OCI-M1 (cell line): ENCODE measurements around the gene LOXL3.

Experiments used
- DNase-seq: peaks from one replicate; lab custom pipeline; 2025; lab: John Stamatoyannopoulos, UW

Gene LOXL3

DNA sequence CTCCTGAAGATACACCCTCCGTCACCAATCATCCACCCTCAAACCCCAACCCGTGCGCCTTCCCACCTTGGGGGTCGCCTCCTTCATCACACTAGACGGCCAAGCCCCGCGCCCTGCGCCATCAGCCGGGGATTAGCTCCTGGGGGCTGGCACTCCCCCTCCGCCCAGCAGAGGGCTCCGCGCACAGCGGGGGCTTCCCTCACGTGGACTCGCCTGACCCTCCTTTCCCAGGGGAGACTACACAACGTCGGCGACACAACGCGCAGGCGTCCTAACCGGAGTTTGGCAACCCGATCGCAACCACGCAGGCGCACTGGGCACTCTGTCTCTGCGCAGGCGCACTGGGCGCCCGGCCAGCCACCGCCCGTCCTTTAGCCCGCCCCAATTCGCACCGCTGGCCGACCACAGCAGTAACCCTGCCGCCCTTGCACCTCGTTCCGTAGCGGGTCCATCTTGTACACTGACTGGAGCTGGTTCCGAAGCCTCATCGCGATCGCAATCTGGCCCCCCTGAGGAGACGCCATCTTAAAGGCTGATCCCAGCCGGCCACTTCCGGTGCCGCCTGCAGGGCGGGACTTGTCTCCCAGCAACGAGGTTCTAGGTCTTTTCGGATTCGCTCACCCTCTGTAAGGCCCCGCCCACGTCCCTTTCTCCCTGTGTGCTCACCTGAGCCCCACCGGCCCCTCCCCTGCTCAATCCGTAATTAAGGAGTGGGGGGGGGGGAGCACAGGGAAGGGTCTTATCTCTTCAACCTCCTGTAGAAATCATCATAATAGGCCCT lies 46.4 kb downstream of the LOXL3 start, which contains the start of gene PCGF1:
PCGF1 (minus strand) TSS at position 551 of the 781 bp plus-strand sequence; CDS start at position 524, 27 bp downstream.
- DNase-seq, result peak; percentile 97

DNA sequence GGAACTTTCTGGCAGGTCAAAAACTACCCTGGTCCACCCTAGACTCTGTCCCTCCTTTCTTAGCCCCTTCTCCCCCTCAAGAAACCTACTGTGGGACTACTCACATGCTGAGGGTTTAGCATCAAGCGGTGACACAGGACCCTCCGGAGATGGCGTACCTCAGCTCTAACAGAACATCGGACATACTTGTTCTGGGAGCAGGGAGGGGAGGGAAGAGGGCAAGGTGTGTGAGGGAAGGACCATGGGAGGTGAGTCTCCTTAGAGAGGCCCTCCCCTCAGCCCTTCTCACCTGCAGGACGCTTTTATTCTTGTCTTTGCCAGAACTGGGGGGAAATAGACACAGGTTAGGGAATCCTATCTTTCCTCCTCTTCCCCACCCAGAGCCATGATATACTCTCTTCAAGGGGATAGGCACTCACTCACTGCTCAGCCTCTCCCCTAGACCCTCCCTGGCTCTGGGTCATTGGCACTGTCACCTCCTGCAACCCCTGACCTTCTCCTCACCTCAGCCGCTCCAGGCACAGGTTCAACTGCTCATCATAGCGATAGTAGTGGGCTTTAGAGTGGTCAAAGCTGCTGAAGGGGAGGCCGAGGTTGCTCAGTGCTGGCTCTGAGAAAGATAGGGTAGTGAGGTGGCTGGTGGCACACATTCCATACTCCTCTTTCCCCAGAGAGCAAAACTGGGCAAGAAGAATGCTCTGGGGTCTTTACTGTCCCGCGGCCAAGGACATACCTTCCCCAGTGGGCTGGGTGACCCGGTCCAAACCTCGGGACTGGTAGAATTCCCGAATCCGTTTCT lies 48.1 kb downstream of the LOXL3 start:
- no peak for DNase-seq

DNA sequence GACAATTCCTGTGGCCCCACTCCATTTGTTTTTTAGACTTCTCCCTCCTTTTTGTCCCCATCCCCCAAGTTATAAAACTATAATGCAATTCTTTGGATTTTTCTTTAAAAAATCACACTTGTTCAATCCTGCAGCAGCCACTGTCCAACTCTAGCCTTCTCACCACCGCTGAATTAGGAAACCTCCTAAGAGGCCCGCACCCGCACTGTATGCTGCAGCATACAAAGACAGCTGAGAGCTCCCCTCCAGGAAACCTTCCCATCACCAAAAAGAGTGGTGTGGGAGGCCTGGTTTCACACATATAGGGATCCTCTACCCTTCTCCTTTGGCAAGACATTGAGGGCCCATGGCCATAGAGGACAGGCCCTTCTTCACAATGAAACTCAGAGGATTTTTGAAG lies 49.2 kb downstream of the LOXL3 start:
- DNase-seq, result no peak

DNA sequence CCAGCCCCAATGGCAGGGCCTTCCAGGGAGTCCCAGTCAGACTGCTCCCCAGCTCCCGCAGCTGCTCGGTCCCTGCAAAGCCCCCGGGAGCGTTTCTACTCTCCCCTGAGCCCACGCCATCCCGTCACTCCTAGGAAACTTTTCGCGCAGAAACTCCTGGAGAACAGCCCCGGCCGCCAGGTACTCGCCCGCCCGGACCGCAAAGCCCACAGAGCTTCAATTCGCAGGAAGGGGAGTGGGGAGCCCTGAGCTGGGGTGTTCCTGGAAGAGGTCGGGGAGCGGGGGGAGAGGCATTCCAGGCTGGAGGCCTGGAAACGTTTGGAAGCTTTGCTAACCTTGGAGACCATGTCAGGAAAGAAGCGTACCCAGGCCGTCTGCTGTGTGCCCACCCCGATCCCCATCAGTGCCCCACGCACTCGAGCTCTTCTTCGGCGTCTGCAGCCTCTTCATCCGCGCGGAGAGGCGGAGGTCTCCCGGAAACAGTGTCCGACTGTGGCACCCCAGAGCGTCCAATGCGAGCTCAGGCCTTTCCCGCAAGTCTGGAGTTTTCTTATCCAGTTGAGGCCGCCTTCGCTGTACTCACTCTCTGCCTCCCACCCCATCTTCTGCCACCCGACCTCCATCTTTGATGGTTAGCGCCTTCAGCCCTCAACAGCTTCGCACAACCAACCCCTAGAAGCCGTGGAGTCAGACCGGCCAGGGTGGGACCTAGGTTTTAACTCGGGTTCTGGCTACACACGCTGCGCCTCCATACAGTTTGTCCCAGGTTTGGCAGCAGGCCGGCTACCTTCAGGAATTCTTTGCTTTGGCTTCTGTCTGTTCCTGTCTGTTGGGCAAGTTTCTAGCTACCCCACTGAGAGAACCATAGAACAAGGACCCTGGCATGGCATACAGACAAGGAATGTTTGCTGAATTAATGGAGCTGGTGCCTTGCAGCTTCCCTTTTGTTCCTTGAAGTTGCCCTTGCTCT lies 50.0 kb downstream of the LOXL3 start:
- DNase-seq, result no peak

DNA sequence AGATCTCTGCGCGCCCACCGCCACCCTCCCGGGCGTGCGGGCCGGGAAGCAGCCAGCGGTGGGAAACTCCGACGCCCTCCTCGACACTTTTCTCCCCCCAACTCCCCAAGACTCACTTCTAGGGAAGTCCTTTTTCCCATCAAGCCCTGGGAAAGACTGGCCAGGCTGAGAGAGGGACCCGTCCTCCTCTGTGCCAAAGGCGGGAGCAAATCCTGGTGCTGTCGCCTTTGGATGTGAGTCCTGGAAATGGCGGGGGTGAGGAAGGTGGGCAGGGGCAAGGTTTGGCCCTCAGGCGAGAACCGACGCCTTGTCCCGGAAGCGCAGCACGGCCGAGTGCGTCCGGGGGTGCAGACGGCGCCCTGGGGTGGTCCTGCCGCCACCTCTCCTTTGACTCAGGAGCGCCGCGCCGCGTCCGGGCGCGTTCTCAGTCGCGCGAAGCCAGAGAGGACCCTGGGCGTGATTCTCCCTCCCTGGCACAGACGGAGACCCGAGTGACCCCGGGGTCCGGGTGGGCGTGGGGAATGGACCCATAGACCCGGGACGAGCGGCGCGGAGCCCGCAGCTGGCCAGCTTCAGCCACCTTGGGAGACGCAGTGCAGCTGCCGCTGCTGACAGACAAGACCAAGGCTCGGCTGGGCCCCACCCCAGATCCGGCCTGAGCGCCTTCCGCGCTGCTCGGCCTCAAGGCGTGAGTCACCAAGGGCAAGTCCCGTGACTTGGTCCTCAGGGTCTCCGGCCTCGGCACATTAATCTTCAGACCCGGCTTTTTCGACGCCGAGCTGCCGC lies 50.8 kb downstream of the LOXL3 start:
- DNase-seq, result no peak

DNA sequence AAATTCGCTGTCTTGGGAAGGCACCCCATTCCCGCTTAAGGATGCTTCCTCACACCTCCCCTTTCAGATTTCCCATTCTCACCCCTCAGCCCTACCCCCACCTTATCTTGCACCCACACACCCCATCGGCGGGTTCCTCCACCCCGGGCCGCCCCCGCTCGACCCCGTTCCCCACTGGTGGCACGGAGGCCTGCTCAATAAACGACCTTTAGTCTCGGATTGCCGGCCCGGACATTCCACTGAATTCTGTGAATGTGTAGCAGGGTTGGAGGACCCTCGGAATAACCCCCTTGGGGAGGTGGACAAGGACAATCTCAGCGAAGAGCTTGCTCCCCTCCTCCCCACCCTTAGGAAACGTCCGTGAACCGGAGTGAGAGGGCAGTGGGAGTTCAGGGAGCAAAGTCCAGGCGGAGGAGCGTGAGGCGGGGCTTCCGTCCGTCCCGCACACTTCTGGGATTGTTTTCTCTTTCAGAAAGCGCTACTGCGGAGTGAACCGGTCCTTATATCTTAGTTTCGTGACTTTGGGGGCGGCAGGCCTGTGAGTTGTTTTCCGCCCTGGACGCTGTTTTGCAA lies 51.5 kb downstream of the LOXL3 start:
- DNase-seq, result no peak

DNA sequence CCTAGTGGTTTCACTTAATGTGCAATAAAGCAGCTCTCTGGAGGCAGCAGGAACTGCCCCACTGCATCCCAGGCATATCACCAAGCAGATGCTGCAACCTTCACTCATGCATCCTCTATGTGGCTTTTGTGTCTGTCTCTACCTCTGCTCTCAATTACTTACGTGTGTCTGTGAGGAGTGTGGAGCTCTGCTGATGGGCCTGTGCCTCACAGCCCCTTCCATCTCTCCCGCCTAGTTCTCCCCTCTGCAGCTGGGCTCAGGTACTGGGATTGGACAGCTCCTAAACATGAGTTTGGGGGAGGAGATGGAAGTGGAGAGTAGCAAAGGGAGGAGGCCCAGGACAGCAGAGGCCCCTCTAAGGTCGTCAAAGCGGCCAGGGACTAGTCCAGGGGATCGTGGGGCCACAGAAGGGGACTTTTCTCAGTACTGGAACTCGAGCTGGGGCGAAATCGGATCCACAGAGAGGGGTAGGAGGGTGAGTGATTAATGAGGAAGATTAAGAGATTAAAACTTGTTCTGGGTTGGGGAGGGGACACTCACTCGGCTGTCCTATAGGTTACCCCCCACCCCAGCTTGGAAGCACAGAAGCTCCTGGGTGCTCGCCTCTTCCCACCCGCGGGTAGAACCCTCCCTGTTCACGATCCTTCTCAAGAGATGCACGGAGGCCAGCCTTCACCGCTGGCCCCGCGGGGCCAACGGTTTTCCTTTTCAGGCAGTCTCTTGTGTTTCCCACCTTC lies 52.2 kb downstream of the LOXL3 start:
- no peak for DNase-seq

DNA sequence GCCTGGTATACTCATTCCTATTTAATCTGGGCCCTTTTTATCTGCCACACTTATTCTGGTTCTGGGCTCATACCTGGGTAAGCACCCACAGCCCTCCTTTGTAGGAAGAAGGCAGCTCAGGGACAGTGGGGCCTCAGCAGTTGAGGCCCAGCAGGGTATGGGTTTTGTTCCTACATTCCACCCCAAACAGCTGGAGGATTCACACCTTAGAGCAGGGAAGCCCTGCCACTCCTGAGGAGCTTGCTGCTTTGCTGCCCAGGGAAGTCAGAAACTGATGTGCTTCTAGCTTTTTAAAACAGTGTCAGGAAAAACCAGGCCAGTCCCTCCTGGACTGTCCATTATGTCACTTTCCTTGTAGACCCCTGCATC lies 53.2 kb downstream of the LOXL3 start:
- DNase-seq, result no peak

DNA sequence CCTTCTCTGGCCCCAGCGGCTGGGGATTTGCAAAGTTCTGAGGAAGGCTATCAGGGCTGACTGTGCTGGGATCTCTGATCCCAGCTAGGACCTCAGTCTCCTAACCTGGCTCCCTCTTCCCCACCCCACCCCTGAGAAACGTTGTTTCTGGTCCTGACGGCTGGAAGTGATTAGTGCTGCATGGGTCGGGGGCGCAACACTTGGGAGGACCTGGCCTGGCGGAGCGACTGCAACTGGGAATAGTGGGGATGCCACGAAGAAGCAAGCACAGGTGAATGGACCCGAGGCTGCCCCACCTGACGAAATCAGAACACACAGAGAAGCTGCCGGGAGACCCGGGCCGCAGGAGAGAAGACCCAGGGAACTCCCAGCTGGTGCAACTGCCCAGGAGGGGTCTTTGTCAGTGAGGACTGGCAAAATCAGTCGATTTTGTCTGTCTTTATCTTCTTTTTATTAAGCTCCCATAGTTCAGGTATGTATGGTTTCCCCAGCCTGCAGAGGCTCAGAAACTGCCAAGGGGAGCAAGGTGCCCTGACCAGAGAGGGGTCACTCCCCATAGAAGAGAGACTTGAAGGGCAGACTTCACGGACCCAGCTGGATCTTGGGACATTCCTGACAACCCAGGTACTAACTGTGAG lies 53.7 kb downstream of the LOXL3 start:
- no peak for DNase-seq

DNA sequence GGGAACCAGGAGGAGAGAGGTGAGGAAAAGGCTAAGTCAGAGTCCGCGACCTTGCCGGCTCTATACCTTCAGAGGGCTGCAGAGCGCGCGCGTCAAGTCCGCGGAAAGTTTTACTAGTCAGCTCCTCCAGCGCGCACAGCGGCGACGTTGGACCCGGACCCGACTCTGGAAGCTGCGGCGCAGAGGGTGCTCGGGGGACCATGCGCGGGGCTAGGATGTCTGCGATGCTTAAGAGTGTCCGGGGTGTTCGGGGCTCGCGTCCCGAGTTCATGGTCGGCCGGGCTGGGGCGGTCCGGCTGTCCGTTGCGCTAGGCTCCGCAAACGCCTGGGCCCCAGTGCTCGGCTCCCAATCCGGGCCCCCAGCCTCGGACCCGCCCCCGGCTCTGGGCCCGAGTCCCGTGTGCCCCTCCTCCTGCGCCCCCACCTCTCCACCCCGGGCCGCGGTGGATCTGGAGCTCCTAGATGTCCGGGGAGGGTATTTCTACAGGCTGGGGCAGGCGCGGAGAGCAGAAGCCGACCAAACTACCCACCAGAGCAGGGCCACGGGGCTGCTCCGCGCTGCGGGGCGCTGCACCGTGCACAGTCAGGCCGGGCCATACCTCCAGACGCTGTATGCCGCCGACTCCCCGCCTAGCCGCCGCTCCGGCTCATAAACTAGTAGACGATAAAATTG lies 54.3 kb downstream of the LOXL3 start, which contains the start of gene LBX2:
LBX2 (minus strand) TSS at position 337 of the 673 bp plus-strand sequence; CDS start at position 271, 66 bp downstream.
- no peak for DNase-seq

DNA sequence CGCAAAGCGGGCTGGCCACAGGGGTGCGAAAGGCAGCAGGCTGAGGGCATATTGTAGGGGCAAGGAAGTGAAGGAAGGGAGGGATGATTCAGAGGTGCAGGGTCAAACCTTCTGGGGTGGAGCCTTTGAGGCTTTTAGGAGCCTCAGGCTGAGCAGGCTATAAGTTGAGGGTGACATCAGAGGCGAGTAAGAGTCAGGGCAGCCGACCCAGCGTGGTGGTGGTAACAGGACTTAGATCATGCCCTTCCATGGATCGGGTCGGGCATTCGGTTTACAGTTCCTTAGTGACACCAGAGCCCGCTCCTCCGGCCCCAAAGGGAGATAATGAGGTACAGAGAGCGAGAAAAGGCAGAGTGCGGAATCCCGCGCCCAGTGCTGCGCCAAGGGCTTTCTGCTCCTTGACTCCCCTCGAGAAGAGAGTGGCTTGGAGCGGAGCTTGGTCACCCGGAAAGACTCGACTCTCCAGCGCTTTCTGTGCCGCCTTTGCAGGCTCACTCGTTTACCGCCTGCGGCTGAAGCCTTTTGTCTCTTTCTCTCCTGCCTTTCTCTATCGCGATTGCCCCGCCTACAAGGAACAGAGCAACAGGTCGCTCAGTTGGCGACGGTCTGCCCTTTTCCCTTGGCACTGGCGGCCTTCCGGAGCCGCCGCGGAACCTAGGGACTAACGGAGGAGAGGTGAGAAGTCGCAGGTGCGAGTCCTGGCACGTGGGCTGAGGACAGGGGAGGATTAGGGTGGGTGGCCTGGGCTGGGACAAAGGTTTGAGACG lies 55.1 kb downstream of the LOXL3 start:
- DNase-seq, result no peak

DNA sequence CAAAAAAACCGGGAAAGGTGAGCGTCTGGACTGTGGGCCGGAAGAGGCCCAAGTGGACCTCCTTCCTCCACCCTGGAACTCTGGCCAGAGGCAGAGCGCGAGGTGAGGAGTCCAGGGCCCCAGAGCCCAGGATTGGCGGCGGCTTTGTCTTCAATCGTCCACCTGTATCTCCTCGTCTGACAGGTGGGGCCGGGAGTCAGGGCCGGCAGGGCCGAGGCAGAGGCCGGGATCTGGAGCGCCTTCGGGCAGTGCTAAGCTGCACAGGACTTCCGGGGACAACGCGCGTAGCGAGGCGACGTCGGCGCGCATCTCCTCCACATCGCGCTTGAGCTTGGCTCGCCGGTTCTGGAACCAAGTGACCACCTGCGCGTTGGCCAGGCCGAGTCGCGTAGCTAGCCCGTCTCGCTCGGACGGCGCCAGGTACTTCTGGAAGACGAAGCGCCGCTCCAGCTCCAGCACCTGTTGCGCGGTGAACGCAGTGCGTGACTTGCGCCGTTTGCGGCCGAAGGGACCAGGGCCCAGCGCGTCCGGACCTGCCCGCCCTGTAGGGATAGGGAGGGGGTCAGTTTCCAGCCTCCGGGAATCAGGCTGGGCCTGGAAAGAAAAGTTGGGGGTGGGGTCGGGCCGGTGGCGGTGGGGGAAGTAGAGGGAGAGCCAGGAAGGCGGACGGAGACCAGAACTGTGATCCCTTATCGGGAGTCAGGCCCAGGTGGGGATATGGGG lies 55.8 kb downstream of the LOXL3 start:
- DNase-seq, result no peak

DNA sequence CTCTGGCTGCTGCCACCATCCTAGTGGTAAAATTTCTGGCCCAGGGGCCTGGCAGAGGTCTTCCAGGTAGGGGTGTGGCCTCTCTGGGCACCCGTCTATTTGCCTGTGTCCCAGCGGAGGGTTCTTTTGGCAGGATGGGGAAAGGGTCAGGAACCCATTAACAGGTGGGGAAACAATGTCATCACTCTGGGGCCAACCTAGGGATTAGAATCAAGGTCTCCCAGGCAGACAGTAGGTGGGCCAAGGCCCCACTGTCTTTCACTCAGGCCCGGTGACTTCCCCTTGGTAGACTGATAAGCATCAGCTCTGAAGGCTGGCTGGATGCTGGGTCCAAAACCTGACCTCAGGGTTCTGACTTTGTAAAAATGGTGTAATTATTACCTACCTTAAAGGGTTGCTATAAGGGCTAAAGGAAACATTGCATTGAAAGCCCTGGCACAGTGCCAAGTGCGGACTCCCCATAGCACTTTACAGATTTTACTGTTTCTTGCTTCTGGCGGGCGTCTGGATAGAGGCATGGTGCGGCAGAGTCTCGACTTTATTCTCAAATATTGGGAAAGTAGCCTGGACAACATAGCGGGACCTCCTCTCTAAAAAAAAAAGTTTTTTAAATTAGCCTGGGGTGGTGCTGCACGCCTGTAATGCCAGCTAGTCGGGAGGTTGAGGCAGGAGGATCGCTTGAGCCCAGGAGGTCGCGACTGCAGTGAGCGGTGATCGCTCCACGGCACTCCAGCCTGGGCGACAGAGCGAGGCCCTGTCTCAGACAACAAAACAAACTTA lies 56.6 kb downstream of the LOXL3 start:
- no peak for DNase-seq

DNA sequence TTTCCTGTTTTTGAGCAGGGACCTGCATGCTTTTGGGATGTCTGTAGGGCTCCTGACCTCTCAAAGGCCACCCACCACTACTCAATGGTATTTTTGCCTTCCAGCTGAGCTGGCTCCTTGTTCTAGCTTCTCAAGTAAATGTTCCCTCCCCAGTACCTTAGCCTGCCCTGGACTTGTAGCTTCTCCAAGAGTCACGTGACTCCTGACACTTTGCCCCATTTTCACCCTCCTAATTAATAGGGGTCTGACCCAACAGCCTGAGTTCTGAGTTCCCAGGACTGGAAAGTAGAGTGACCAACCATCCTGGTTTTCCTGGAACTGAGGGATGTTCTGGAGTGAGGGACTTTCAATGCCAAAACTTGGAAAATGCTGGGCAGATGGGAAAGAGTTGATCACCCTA lies 58.3 kb downstream of the LOXL3 start:
- no peak for DNase-seq

DNA sequence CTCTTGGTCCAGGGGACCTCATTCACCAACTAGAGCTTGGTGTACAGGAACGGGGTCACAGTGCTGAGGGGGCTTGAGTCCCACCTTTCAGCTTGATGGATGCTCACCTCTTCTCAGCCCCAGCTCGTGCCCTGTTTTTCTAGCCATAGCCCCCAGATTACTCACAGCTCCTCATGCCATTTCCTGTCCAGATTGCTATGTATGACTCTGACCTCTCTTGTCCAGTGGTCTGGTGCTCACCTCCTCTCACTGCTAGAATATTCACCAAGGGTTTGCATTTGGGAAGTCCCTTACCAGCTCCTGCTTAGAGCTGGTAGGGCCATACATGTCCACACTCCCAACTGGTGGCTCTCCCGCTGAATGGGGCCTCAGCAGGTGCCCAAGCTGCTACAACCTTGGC lies 60.2 kb downstream of the LOXL3 start:
- DNase-seq, result no peak

DNA sequence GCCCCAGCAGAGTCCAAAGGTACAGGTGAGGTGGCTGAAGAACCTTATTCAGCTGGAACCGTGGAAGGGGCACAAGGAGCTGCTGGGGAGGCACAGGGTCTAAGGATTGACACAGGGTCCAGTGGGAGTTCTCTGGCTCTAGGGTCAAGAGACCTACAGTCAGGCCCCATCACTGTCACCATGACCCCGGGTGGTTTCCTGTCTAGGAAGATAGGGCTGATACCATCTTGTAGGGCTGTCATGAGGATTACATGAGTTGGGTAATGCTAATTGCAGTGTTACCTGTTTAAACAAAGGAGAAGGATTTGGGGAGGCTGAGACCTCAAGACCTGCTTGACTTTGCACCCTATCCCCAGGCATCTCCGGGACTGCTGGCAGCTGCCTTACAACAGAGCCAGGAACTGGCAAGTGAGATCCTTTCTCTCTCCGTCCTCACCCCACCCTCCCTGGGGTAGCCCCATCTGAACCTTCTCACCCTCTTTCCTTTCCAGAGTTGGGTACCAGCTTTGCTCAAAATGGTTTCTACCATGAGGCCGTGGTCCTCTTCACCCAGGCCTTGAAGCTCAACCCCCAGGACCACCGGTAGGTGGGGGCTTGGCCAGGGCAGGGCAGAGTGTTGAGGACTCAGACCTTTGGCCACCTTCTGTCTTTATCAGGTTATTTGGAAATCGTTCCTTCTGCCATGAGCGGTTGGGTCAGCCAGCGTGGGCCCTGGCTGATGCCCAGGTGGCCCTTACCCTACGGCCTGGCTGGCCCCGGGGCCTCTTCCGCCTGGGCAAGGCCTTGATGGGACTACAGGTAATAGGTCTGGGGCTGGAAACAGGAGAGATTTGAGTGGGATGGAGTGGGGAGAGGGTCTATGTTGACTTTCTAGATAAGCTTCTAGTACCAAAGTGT lies 61.8 kb downstream of the LOXL3 start:
- DNase-seq, result no peak
